ENCODE data around the gene NANOS1. TPM values are rescaled to one million over a fixed set of nuclear protein-coding genes. Genes with fewer than 3 reads are reported as not detected.

The NANOS1 gene
- total RNA-seq, 4 donors from 2014 or later: 16.5 to 25.0 (median 20.4) TPM

DNA sequence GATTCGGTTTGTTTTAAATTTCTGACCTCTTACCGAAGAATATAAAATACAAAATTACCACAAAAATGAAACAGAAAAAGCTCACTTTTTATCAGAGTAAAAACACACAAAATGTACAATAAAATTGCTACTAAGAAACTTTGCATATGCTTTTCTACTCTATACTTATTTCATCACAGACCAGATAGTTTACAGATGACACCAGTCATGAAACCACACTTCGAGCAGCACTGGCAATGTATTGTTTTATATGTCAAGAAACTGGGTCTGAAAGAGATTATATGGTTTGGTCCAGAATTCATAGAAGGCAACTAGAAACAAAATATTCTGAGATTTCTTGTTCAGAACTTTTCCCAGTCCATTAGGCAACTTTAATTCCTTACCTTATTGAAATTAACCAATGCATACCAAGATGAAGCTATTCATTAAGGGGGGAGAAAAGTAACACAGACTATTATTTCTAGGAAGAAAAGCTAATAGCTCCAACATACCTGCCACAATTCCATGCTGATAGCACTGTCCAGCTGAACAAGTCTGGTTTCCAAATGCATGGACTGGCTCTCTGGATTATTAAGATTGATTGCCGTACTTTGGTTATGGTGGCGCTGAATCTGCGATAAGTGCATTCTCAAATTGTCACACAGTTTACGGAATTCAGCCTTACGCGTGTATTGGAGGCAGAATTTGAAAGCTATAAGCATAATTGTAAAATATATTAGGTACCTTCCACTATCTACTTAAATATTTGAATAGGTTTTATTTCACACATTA, 41.1 kb downstream of the NANOS1 start:
- Histone ChIP-seq H3K27ac (no peak overlapping the region), H3K4me3 (replicated peaks in 1 of 3) (no peak overlapping the region), H3K4me1 (peaks cover 8 to 14% of the 10 kb centered on the region in 2 donors), H3K36me3 (peaks cover 54 to 58% of the 10 kb centered on the region in 2 donors), H3K9me3 (no peaks in the 10 kb centered on the region), H3K27me3 (no peaks in the 10 kb centered on the region)
- intact Hi-C loops (cut with DNase I): no loop called here
- 95 to 97% methylated on average over 9 of the region's 9 CpGs for WGBS, 2 donors
- no peak for TF ChIP-seq POLR2A (IDR thresholded peaks at IDR 0.05)
- TF ChIP-seq, protein P1, sequence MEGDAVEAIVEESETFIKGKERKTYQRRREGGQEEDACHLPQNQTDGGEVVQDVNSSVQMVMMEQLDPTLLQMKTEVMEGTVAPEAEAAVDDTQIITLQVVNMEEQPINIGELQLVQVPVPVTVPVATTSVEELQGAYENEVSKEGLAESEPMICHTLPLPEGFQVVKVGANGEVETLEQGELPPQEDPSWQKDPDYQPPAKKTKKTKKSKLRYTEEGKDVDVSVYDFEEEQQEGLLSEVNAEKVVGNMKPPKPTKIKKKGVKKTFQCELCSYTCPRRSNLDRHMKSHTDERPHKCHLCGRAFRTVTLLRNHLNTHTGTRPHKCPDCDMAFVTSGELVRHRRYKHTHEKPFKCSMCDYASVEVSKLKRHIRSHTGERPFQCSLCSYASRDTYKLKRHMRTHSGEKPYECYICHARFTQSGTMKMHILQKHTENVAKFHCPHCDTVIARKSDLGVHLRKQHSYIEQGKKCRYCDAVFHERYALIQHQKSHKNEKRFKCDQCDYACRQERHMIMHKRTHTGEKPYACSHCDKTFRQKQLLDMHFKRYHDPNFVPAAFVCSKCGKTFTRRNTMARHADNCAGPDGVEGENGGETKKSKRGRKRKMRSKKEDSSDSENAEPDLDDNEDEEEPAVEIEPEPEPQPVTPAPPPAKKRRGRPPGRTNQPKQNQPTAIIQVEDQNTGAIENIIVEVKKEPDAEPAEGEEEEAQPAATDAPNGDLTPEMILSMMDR (IDR thresholded peaks at IDR 0.05): no peak
- DNase-seq: no peak

DNA sequence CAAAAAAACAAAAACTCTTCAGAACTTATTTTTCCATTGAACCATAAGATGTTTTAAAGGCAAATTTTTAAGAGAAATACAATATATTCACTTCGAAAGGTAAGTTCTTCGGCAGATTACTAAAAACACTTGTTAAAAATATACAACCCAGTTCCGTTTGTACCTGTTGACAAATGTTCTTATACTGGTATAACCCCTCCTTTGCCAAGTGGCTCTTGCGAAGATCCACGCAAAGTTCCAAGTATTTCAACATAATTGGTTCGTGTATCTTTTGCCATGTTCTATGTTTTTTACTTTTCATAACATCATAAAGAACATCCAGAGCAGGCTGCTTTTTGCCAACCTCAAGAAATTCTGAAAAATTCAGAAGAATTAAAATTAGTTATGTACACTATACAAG, 44.1 kb downstream of the NANOS1 start:
- TF ChIP-seq, protein P1 (IDR thresholded peaks at IDR 0.05): no peak
- TF ChIP-seq POLR2A (IDR thresholded peaks at IDR 0.05): no peak
- Histone ChIP-seq H3K27me3 (no peaks in the 10 kb centered on the region), H3K9me3 (no peaks in the 10 kb centered on the region), H3K36me3 (peaks cover 29 to 37% of the 10 kb centered on the region in 2 donors), H3K4me3 (replicated peaks in 1 of 3) (no peak overlapping the region), H3K27ac (no peak overlapping the region), H3K4me1 (peaks cover 24 to 35% of the 10 kb centered on the region in 2 donors)
- WGBS, 2 donors: 70 to 76% methylated on average over 6 of the region's 6 CpGs
- intact Hi-C loops (cut with DNase I): no loop called here
- no peak for DNase-seq

DNA sequence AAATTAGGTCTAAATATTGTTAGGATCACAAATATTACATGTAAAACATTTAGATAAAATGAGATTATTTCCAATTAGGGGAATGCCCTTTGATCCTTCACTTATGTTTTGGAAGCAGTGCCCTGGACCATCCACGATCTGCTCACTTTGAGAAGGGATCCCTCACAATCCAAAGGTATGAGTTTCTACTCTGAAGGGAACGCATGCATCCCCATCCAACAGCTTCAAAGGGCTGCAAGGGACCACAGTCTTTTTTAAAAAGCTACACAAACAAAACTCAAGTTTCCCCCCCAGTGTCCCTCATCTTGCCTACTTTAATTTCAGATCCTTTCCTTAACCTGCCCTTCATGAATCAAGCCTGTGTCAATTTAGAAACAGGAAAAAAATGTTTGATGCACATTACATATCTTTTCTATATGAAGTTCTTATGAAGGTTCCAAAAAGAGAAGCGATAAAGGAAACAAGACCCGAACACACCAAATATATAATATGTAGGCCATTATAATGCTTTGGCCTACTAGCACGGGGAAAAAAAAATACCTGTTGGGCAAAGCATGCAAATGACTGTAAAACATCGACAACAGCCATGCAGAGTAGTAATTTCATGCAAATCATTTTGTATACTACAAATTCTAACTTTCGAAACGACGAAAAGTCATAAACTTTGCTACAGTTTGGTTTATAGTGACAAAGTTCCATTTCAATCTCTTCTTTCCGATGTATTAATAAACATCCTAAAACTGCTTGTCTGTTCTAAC, 49.1 kb downstream of the NANOS1 start:
- Histone ChIP-seq H3K36me3 (no peaks in the 10 kb centered on the region), H3K4me1 (peaks cover 33 to 35% of the 10 kb centered on the region in 2 donors), H3K9me3 (no peaks in the 10 kb centered on the region), H3K27ac (no peak overlapping the region), H3K4me3 (replicated peaks in 1 of 3) (peak overlapping the region in 1 of 3 donors; percentile 63), H3K27me3 (no peaks in the 10 kb centered on the region)
- intact Hi-C loops (cut with DNase I): no loop called here
- DNase-seq: no peak
- 47 to 58% methylated on average over 10 of the region's 10 CpGs for WGBS, 2 donors
- TF ChIP-seq, protein P1 (IDR thresholded peaks at IDR 0.05): no peak
- TF ChIP-seq POLR2A (IDR thresholded peaks at IDR 0.05): no peak

DNA sequence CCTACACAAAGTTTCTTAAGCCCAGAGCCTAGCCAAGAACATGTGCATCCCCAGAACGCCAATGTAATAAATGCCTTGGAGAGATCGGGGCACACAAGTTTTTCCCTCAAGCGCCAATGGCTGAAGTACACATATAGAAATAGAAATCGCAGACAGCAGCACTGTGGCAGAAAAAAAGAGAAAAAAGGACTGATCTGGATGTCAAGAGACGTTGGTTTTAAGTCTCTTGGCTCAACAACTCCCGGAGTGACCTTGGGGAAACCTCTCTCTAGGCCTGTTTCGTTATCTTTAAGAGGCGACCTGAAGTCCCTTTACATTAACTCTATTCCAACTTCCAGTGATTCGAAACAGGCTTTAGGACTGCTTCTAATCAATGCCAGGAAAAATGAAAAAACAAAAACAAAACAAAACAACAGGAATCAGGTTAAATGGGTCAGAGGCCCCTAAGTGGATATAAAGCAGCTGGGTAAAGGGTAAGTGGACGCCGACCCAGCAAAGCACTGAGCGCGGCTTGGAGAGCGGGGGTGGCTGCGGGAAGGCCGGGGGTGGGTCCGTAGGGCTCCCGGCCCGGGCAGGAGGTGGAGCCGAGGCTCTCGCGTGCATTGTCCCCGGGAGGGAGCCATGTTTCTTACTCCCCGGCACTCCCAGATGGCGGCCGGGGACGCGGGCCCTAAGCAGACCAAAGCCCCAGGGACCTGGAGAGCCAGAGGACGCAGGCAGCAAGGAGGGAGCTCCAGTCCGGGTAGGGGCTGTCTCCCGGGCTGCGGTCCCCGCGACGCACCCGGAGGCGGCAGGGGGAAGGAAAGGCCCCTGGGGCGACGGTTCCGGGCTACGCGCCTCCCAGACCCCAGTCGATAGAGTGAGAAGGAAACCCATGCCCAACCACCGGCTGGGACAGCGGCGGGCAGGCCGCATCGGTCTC, 50.3 kb downstream of the NANOS1 start:
- Histone ChIP-seq H3K4me1 (peaks cover 26 to 30% of the 10 kb centered on the region in 2 donors), H3K9me3 (no peaks in the 10 kb centered on the region), H3K27me3 (no peaks in the 10 kb centered on the region), H3K4me3 (replicated peaks in 1 of 3) (peak overlapping the region; percentile 54 to 73 (median 63)), H3K27ac (peak overlapping the region; percentile 95 to 99 (median 97)), H3K36me3 (no peaks in the 10 kb centered on the region)
- 0 to 1% methylated on average over 23 of the region's 48 CpGs for WGBS, 2 donors
- TF ChIP-seq, protein P1 (IDR thresholded peaks at IDR 0.05): no peak
- peak in 1 of 2 donors; percentile 29 for TF ChIP-seq POLR2A (IDR thresholded peaks at IDR 0.05)
- peak; percentile 83 to 84 for DNase-seq
- intact Hi-C loops (cut with DNase I): no loop called here
